Naive thymus-derived CD4-positive, alpha-beta T cell (primary cell): ENCODE data around the gene PTPRN2. TPM values are rescaled to one million over a fixed set of nuclear protein-coding genes. Genes with fewer than 3 reads are reported as not detected.
"Not testable (repeated sequence)": the region's sequence is repeated elsewhere in the genome, so short reads cannot be mapped to it uniquely, and the experiment has no call there.

Source experiments
- ATAC-seq: fragments of 150-1000 bp; cut with Tn5 transposase; 2 replicates; pipeline ENCODE4 v1.10.0; 2021; ENCODE audit warnings: mild to moderate bottlenecking, moderate library complexity
- CTCF ChIA-PET: fragments of 350-600 bp; sonication (Branson Sonifier 250); formaldehyde crosslinking; loops from one replicate; lab custom pipeline; 2021; ENCODE audit warnings: antibody characterized with exemption; lab: Charles Lee
- POLR2A ChIA-PET: fragments of 350-600 bp; sonication (Branson Sonifier 250); formaldehyde crosslinking; loops from one replicate; lab custom pipeline; 2021; ENCODE audit warnings: antibody characterized with exemption, inconsistent platforms; lab: Charles Lee
- DNase-seq, 9 donors: peaks; one replicate each; pipeline versions ENCODE4 v3.0.0 to v3.0.0-alpha.2; 2020 to 2022; ENCODE audit warnings: mixed read lengths in 1 of 9
- H3K27ac ChIP-seq: one replicate; pipeline ENCODE4 v1.7.0; 2013; ENCODE audit warnings: mild to moderate bottlenecking, low read depth, low read length, moderate library complexity
- H3K27me3 ChIP-seq, 2 donors: one replicate each; pipeline ENCODE4 v1.7.0; 2013; ENCODE audit warnings: low read length in 2 of 2, mild to moderate bottlenecking in 2 of 2, moderate library complexity in 2 of 2; ENCODE audit not compliant: control insufficient read depth in 2 of 2, insufficient read depth in 2 of 2
- H3K36me3 ChIP-seq, 3 experiments: 1 replicate in 2 of 3; 2 replicates in 1 of 3; pipeline ENCODE4 v1.7.0; 2013; ENCODE audit warnings: low read length in 3 of 3, mild to moderate bottlenecking in 3 of 3, moderate library complexity in 1 of 3; ENCODE audit not compliant: insufficient read depth in 3 of 3, control insufficient read depth in 2 of 3
- H3K4me1 ChIP-seq, 2 donors: one replicate each; pipeline ENCODE4 v1.7.0; 2013; ENCODE audit warnings: low read length in 2 of 2, mild to moderate bottlenecking in 2 of 2, moderate library complexity in 1 of 2; ENCODE audit not compliant: control insufficient read depth in 2 of 2, insufficient read depth in 2 of 2
- H3K4me3 ChIP-seq: 2 replicates; pipeline ENCODE4 v1.7.0; 2013; ENCODE audit warnings: mild to moderate bottlenecking, low read length
- H3K9me3 ChIP-seq, 3 experiments: 1 replicate in 2 of 3; 2 replicates in 1 of 3; pipeline ENCODE4 v1.7.0; 2013; ENCODE audit warnings: low read length in 3 of 3; ENCODE audit not compliant: control insufficient read depth in 2 of 3
- H3K27ac Mint-ChIP-seq, 9 donors: one replicate each; pipeline ENCODE4 v1.8.0; 2020 to 2022; ENCODE audit warnings: mixed read lengths in 9 of 9, mild to moderate bottlenecking in 8 of 9, moderate library complexity in 5 of 9, inconsistent platforms in 2 of 9
- H3K27me3 Mint-ChIP-seq, 5 donors: one replicate each; pipeline ENCODE4 v1.8.0; 2021 to 2022; ENCODE audit warnings: mixed read lengths in 5 of 5, mild to moderate bottlenecking in 1 of 5
- H3K36me3 Mint-ChIP-seq, 5 donors: one replicate each; pipeline ENCODE4 v1.8.0; 2020 to 2022; ENCODE audit warnings: mixed read lengths in 5 of 5, mild to moderate bottlenecking in 3 of 5, inconsistent platforms in 1 of 5
- H3K4me1 Mint-ChIP-seq, 7 donors: one replicate each; pipeline ENCODE4 v1.8.0; 2020 to 2022; ENCODE audit warnings: mixed read lengths in 7 of 7, mild to moderate bottlenecking in 3 of 7, inconsistent platforms in 1 of 7
- H3K4me3 Mint-ChIP-seq, 10 donors: one replicate each; pipeline ENCODE4 v1.8.0; 2020 to 2022; ENCODE audit warnings: mild to moderate bottlenecking in 10 of 10, mixed read lengths in 10 of 10, moderate library complexity in 6 of 10, inconsistent platforms in 2 of 10
- H3K9me3 Mint-ChIP-seq, 11 donors: one replicate each; pipeline ENCODE4 v1.8.0; 2020 to 2022; ENCODE audit warnings: mixed read lengths in 11 of 11, mild to moderate bottlenecking in 4 of 11, inconsistent platforms in 1 of 11, moderate library complexity in 1 of 11
- intact Hi-C, 2 donors: fragments of 100-400 bp; cut with micrococcal nuclease; formaldehyde crosslinking; loops; one replicate each; pipeline ENCODE4 v1.15.1; 2023
- polyA plus RNA-seq, 2 donors: library from polyadenylated mRNA; unstranded; fragments of 300-500 nt; fragmentation: Illumina TruSeq; gene quantifications; one replicate each; pipeline ENCODE4 v1.2.3, GENCODE V29; 2021
- total RNA-seq, 6 experiments: library from RNA in 5 of 6; stranded (reverse) in 5 of 6; gene quantifications; 1 replicate in 5 of 6; 2 replicates in 1 of 6; pipeline ENCODE4 v1.2.3 and lab custom pipeline; 2021 to 2026

PTPRN2 gene
- total and polyA plus RNA-seq, 7 experiments from 2014 or later: 0.58 to 2.3 (median 1.4) TPM

GRCh38 chr7:158331826-158332450, 255.7 kb downstream of the PTPRN2 start:
- CTCF ChIA-PET, POLR2A ChIA-PET, ATAC-seq: not testable (repeated sequence)

GRCh38 chr7:158329686-158330085, 257.9 kb downstream of the PTPRN2 start:
- Histone ChIP-seq H3K9me3 (no peaks in the 10 kb centered on the region), H3K27me3 (no peaks in the 10 kb centered on the region), H3K4me1 (no peaks in the 10 kb centered on the region), H3K27ac (no peak overlapping the region), H3K36me3 (no peaks in the 10 kb centered on the region), H3K4me3 (no peak overlapping the region)
- DNase-seq: no peak
- H3K9me3 Mint-ChIP-seq: peaks cover 0 to 46% (median 9%) of the 10 kb centered on the region in 11 donors
- ChIA-PET CTCF (no interaction called here), POLR2A (no interaction called here)
- peaks cover 0 to 13% (median 0%) of the 10 kb centered on the region in 5 donors for H3K27me3 Mint-ChIP-seq
- H3K36me3 Mint-ChIP-seq: peaks cover 0 to 25% (median 0%) of the 10 kb centered on the region in 5 donors
- intact Hi-C loops: no loop called here
- no peak overlapping the region for H3K27ac Mint-ChIP-seq
- H3K4me1 Mint-ChIP-seq: no peaks in the 10 kb centered on the region
- no peak for ATAC-seq
- H3K4me3 Mint-ChIP-seq: no peak overlapping the region

More at GRCh38 chr7:158331826-158332450, 255.7 kb downstream of the PTPRN2 start:
- intact Hi-C loops, H3K4me1 ChIP-seq, H3K27me3 ChIP-seq, H3K4me3 Mint-ChIP-seq, DNase-seq, H3K4me1 Mint-ChIP-seq, H3K36me3 ChIP-seq, H3K27me3 Mint-ChIP-seq, H3K27ac ChIP-seq, H3K4me3 ChIP-seq, H3K9me3 ChIP-seq: not testable (repeated sequence)
- H3K27ac Mint-ChIP-seq: peak overlapping the region in 1 of 9 donors; percentile 2
- H3K9me3 Mint-ChIP-seq: peaks cover 0 to 46% (median 6%) of the 10 kb centered on the region in 11 donors
- H3K36me3 Mint-ChIP-seq: peaks cover 0 to 26% (median 0%) of the 10 kb centered on the region in 5 donors

- no peaks in the 10 kb centered on the region for H3K9me3 ChIP-seq
- H3K27me3 ChIP-seq: no peaks in the 10 kb centered on the region
- no peaks in the 10 kb centered on the region for H3K36me3 ChIP-seq
- DNase-seq: no peak
- intact Hi-C loops: no loop called here
- H3K4me3 ChIP-seq: no peak overlapping the region
- no peak overlapping the region for H3K4me3 Mint-ChIP-seq
- no peaks in the 10 kb centered on the region for H3K4me1 ChIP-seq
- ChIA-PET CTCF (no interaction called here), POLR2A (no interaction called here)
- no peak overlapping the region for H3K27ac ChIP-seq
- no peaks in the 10 kb centered on the region for H3K4me1 Mint-ChIP-seq
- peaks cover 0 to 16% (median 0%) of the 10 kb centered on the region in 5 donors for H3K27me3 Mint-ChIP-seq
- peaks cover 0 to 25% (median 0%) of the 10 kb centered on the region in 5 donors for H3K36me3 Mint-ChIP-seq
- no peak overlapping the region for H3K27ac Mint-ChIP-seq
- H3K9me3 Mint-ChIP-seq: peaks cover 0 to 47% (median 9%) of the 10 kb centered on the region in 11 donors
- ATAC-seq: no peak
These were observed 258.5 kb downstream of the PTPRN2 start for GRCh38 chr7:158329014-158329610.

- ChIA-PET CTCF (no interaction called here), POLR2A (no interaction called here)
- H3K4me1 Mint-ChIP-seq: no peaks in the 10 kb centered on the region
- Histone ChIP-seq H3K4me3 (no peak overlapping the region), H3K36me3 (no peaks in the 10 kb centered on the region), H3K27me3 (no peaks in the 10 kb centered on the region), H3K4me1 (no peaks in the 10 kb centered on the region), H3K27ac (no peak overlapping the region), H3K9me3 (no peaks in the 10 kb centered on the region)
- peaks cover 0 to 23% (median 0%) of the 10 kb centered on the region in 5 donors for H3K27me3 Mint-ChIP-seq
- ATAC-seq (no peak), DNase-seq (no peak)
- peaks cover 2 to 50% (median 9%) of the 10 kb centered on the region in 11 donors for H3K9me3 Mint-ChIP-seq
- H3K27ac Mint-ChIP-seq: no peak overlapping the region
- H3K36me3 Mint-ChIP-seq: peaks cover 0 to 25% (median 0%) of the 10 kb centered on the region in 5 donors
- intact Hi-C loops: no loop called here
- H3K4me3 Mint-ChIP-seq: no peak overlapping the region
These were observed 259.1 kb downstream of the PTPRN2 start for GRCh38 chr7:158328376-158329013.

- ATAC-seq (no peak), DNase-seq (no peak)
- Mint-ChIP-seq H3K9me3 (peaks cover 2 to 44% (median 9%) of the 10 kb centered on the region in 11 donors), H3K27ac (no peak overlapping the region), H3K36me3 (peaks cover 0 to 21% (median 0%) of the 10 kb centered on the region in 5 donors), H3K4me3 (no peak overlapping the region), H3K4me1 (no peaks in the 10 kb centered on the region), H3K27me3 (peaks cover 0 to 29% (median 0%) of the 10 kb centered on the region in 5 donors)
- H3K27me3 ChIP-seq: no peaks in the 10 kb centered on the region
- H3K4me3 ChIP-seq: no peak overlapping the region
- H3K4me1 ChIP-seq: no peaks in the 10 kb centered on the region
- no peaks in the 10 kb centered on the region for H3K9me3 ChIP-seq
- POLR2A ChIA-PET: no interaction called here
- intact Hi-C loops: no loop called here
- no peaks in the 10 kb centered on the region for H3K36me3 ChIP-seq
- CTCF ChIA-PET: no interaction called here
- H3K27ac ChIP-seq: no peak overlapping the region
These were observed 259.9 kb downstream of the PTPRN2 start for GRCh38 chr7:158327571-158328180.

GRCh38 chr7:158327012-158327411, 260.6 kb downstream of the PTPRN2 start:
- Mint-ChIP-seq H3K36me3 (peaks cover 0 to 15% (median 0%) of the 10 kb centered on the region in 5 donors), H3K27ac (no peak overlapping the region), H3K4me3 (no peak overlapping the region), H3K4me1 (no peaks in the 10 kb centered on the region), H3K9me3 (peaks cover 2 to 38% (median 9%) of the 10 kb centered on the region in 11 donors), H3K27me3 (peaks cover 0 to 31% (median 0%) of the 10 kb centered on the region in 5 donors)
- ChIA-PET CTCF (no interaction called here), POLR2A (no interaction called here)
- Histone ChIP-seq H3K27ac (no peak overlapping the region), H3K27me3 (no peaks in the 10 kb centered on the region), H3K4me1 (no peaks in the 10 kb centered on the region), H3K4me3 (no peak overlapping the region), H3K9me3 (no peaks in the 10 kb centered on the region), H3K36me3 (no peaks in the 10 kb centered on the region)
- ATAC-seq (no peak), DNase-seq (no peak)
- intact Hi-C loops: no loop called here
